Panc1 (cell line): ENCODE results near the gene CHDH. TPM values are rescaled to one million over a fixed set of nuclear protein-coding genes. Genes with fewer than 3 reads are reported as not detected.

Experiments used
- ATAC-seq: fragments of 200-7000 bp; cut with Tn5 transposase; 2 replicates; pipeline ENCODE4 v1.9.1; 2020; ENCODE audit warnings: mild to moderate bottlenecking, moderate library complexity
- BruUV-seq: library from RNA; stranded (reverse); fragments of 400-500 nt; replicated peaks from 2 replicates; lab custom pipeline; 2021; lab: Mats Ljungman, UMichigan
- CTCF ChIA-PET: fragments of 300-600 bp; sonication (Branson Sonifier 250); formaldehyde crosslinking; loops from one replicate; lab custom pipeline; 2022; ENCODE audit warnings: antibody characterized with exemption; lab: Charles Lee
- POLR2A ChIA-PET: fragments of 300-600 bp; sonication (Branson Sonifier 250); formaldehyde crosslinking; loops from one replicate; lab custom pipeline; 2022; ENCODE audit warnings: antibody characterized with exemption; lab: Charles Lee
- DNase-seq: peaks from one replicate; pipeline ENCODE4 v3.0.0-alpha.2; 2010; ENCODE audit warnings: low read depth, low spot score
- H3K27ac ChIP-seq: 2 replicates; pipeline ENCODE4 v1.5.1; 2011; ENCODE audit warnings: mild to moderate bottlenecking, low read length, inconsistent platforms
- H3K27me3 ChIP-seq: fragments of 200-500 bp; sonication (Bioruptor generic); 2 replicates; pipeline ENCODE4 v1.6.0; 2014; ENCODE audit warnings: low read length, inconsistent platforms; ENCODE audit not compliant: control insufficient read depth, insufficient read depth
- H3K36me3 ChIP-seq: fragments of 200-500 bp; sonication (Bioruptor generic); 2 replicates; pipeline ENCODE4 v1.5.1; 2014; ENCODE audit warnings: inconsistent platforms, mild to moderate bottlenecking, low read length, moderate library complexity; ENCODE audit not compliant: control insufficient read depth, insufficient read depth
- H3K4me1 ChIP-seq: 2 replicates; pipeline ENCODE4 v1.5.1; 2011; ENCODE audit warnings: inconsistent platforms, mild to moderate bottlenecking, low read length, moderate library complexity; ENCODE audit not compliant: control insufficient read depth, insufficient read depth
- H3K4me3 ChIP-seq, 2 experiments: 2 replicates each; pipeline ENCODE4 v1.5.1; 2011 to 2012; ENCODE audit warnings: low read depth in 2 of 2, low read length in 2 of 2, mild to moderate bottlenecking in 2 of 2, inconsistent platforms in 1 of 2, moderate library complexity in 1 of 2
- H3K9me3 ChIP-seq: fragments of 200-500 bp; sonication (Bioruptor generic); 2 replicates; pipeline ENCODE4 v1.5.1; 2014; ENCODE audit warnings: low read depth, mild to moderate bottlenecking, inconsistent platforms, low read length, moderate library complexity; ENCODE audit not compliant: control insufficient read depth, insufficient read depth
- POLR2AphosphoS5 ChIP-seq: IDR thresholded peaks from 2 replicates; pipeline ENCODE4 v1.6.1; 2012; ENCODE audit warnings: mild to moderate bottlenecking, low read depth, low read length, moderate library complexity
- SIN3A ChIP-seq: IDR thresholded peaks from 2 replicates; pipeline ENCODE4 v1.6.1; 2012; ENCODE audit warnings: low read depth, mild to moderate bottlenecking, low read length, moderate library complexity, borderline replicate concordance; ENCODE audit not compliant: insufficient read depth
- TCF7L2 ChIP-seq: IDR thresholded peaks from 2 replicates; pipeline ENCODE4 v1.6.1; 2011; ENCODE audit warnings: mild to moderate bottlenecking, low read depth, low read length, inconsistent platforms
- in situ Hi-C: cut with HindIII; loops from 2 replicates; pipeline ENCODE4 v1.10.0; 2016; ENCODE audit warnings: low sequenced_read_pairs, low pct_unique_long_range_greater_than_20kb
- intact Hi-C: fragments of 100-400 bp; cut with micrococcal nuclease; formaldehyde crosslinking; loops from one replicate; pipeline ENCODE4 v1.10.0; 2022; ENCODE audit not compliant: unreplicated experiment
- total RNA-seq: library from RNA; stranded (reverse); gene quantifications from one replicate; pipeline ENCODE4 v1.2.1, GENCODE V29; 2021; ENCODE audit not compliant: unreplicated experiment
- TF ChIP-seq, protein P1 (sequence below): fragments of 450-650 bp; IDR thresholded peaks from 2 replicates; pipeline ENCODE4 v1.5.1; 2017; ENCODE audit warnings: mild to moderate bottlenecking
- TF ChIP-seq, protein P2 (sequence below), 2 experiments: IDR thresholded peaks; 2 replicates each; pipeline ENCODE4 v1.6.1; 2011 to 2012; ENCODE audit warnings: low read depth in 2 of 2, control low read depth in 1 of 2, low read length in 1 of 2, mild to moderate bottlenecking in 1 of 2, moderate library complexity in 1 of 2; ENCODE audit not compliant: insufficient read depth in 1 of 2

Gene CHDH
- total RNA-seq, 1 experiment from 2014 or later = 24.1 TPM

DNA sequence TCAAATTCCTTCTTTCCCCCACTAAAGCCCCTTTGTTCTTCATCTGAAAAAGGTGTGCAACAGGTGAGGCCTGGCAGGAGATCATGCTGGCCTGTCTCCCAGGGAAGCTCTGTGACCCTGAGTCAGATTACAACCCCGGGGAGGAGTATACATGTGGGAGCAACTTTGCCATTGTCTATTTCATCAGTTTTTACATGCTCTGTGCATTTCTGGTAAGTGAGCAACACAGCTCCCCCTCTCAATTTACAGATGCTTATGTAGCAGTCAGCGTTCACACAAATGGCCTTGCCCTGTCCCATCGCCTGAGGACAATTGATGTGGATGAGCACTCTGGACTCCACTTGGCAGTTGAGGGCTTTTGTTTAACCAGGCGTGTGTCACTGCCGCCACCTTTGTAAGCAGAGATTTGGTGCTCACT, 70.4 kb downstream of the CHDH start:
- no TSS peak for BruUV-seq
- in situ Hi-C loops (no loop called here), intact Hi-C loops (no loop called here)
- CTCF ChIA-PET = no interaction called here
- DNase-seq (no peak), ATAC-seq (no peak)
- TF ChIP-seq, protein P1, sequence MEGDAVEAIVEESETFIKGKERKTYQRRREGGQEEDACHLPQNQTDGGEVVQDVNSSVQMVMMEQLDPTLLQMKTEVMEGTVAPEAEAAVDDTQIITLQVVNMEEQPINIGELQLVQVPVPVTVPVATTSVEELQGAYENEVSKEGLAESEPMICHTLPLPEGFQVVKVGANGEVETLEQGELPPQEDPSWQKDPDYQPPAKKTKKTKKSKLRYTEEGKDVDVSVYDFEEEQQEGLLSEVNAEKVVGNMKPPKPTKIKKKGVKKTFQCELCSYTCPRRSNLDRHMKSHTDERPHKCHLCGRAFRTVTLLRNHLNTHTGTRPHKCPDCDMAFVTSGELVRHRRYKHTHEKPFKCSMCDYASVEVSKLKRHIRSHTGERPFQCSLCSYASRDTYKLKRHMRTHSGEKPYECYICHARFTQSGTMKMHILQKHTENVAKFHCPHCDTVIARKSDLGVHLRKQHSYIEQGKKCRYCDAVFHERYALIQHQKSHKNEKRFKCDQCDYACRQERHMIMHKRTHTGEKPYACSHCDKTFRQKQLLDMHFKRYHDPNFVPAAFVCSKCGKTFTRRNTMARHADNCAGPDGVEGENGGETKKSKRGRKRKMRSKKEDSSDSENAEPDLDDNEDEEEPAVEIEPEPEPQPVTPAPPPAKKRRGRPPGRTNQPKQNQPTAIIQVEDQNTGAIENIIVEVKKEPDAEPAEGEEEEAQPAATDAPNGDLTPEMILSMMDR = no peak
- no peak for TF ChIP-seq POLR2AphosphoS5
- TF ChIP-seq SIN3A = no peak
- no peak for TF ChIP-seq TCF7L2
- TF ChIP-seq, protein P2, sequence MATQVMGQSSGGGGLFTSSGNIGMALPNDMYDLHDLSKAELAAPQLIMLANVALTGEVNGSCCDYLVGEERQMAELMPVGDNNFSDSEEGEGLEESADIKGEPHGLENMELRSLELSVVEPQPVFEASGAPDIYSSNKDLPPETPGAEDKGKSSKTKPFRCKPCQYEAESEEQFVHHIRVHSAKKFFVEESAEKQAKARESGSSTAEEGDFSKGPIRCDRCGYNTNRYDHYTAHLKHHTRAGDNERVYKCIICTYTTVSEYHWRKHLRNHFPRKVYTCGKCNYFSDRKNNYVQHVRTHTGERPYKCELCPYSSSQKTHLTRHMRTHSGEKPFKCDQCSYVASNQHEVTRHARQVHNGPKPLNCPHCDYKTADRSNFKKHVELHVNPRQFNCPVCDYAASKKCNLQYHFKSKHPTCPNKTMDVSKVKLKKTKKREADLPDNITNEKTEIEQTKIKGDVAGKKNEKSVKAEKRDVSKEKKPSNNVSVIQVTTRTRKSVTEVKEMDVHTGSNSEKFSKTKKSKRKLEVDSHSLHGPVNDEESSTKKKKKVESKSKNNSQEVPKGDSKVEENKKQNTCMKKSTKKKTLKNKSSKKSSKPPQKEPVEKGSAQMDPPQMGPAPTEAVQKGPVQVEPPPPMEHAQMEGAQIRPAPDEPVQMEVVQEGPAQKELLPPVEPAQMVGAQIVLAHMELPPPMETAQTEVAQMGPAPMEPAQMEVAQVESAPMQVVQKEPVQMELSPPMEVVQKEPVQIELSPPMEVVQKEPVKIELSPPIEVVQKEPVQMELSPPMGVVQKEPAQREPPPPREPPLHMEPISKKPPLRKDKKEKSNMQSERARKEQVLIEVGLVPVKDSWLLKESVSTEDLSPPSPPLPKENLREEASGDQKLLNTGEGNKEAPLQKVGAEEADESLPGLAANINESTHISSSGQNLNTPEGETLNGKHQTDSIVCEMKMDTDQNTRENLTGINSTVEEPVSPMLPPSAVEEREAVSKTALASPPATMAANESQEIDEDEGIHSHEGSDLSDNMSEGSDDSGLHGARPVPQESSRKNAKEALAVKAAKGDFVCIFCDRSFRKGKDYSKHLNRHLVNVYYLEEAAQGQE (IDR thresholded peaks at IDR 0.05; ENCODE audit: insufficient read depth in 1 of 2, low read depth in 2 of 2, low read length in 1 of 2) = no peak
- Histone ChIP-seq H3K36me3 (no peaks in the 10 kb centered on the region), H3K4me1 (no peaks in the 10 kb centered on the region), H3K27me3 (no peaks in the 10 kb centered on the region), H3K9me3 (no peaks in the 10 kb centered on the region), H3K4me3 (no peak overlapping the region), H3K27ac (no peak overlapping the region)
- POLR2A ChIA-PET = no interaction called here

DNA sequence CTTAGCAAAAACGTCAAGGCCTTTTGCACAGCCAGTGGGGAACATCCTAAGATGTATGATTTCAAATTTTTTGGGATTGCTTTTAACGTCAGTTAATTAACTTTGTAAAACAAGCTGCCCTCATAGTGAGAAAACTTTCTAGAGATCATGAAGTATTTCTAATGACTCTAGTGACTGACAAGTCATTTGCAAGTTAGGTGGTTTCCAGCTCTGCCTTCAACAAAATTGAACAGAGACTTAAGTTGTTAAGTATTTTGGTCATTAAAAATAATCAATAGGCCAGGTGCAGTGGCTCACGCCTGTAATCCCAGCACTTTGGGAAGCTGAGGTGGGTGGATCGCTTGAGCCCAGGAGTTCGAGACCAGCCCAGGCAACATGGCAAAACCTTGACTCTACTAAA, 71.2 kb downstream of the CHDH start:
- no peak for ATAC-seq

More for the DNA sequence above, 71.2 kb downstream of the CHDH start:
- intact Hi-C loops (no loop called here), in situ Hi-C loops (no loop called here)
- H3K36me3 ChIP-seq = no peaks in the 10 kb centered on the region
- H3K9me3 ChIP-seq = no peaks in the 10 kb centered on the region
- TF ChIP-seq, protein P1 = no peak
- TF ChIP-seq POLR2AphosphoS5 (no peak), TCF7L2 (no peak), SIN3A (no peak)
- TF ChIP-seq, protein P2 (IDR thresholded peaks at IDR 0.05; ENCODE audit: insufficient read depth in 1 of 2, low read depth in 2 of 2, low read length in 1 of 2) = no peak
- POLR2A ChIA-PET = no interaction called here
- BruUV-seq = no TSS peak
- H3K27ac ChIP-seq = no peak overlapping the region
- no peaks in the 10 kb centered on the region for H3K27me3 ChIP-seq
- H3K4me1 ChIP-seq = no peaks in the 10 kb centered on the region
- CTCF ChIA-PET = no interaction called here
- H3K4me3 ChIP-seq = no peak overlapping the region
- no peak for DNase-seq
